Hepatic stellate cell (primary cell): ENCODE measurements around the gene MAGEA2B.
"Not testable (repeated sequence)": the region's sequence is repeated elsewhere in the genome, so short reads cannot be mapped to it uniquely, and the experiment has no call there.

Experiments used
- DNase-seq: peaks from one replicate; pipeline ENCODE4 v3.0.0; 2011; ENCODE audit warnings: low spot score

The MAGEA2B gene

GRCh38 chrX:152713815-152714787, at the start of gene MAGEA2B:
TSS of gene MAGEA2B (plus strand) at chrX:152714628. CDS start at chrX:152717107, 2,479 bp downstream.
- DNase-seq, result not testable (repeated sequence)

- no peak for DNase-seq
Measured at GRCh38 chrX:152674135-152674534, 40.3 kb upstream of the MAGEA2B start.

GRCh38 chrX:152674652-152675051, 39.8 kb upstream of the MAGEA2B start:
- not testable (repeated sequence) for DNase-seq

- not testable (repeated sequence) for DNase-seq
Measured at GRCh38 chrX:152681012-152681411, 33.4 kb upstream of the MAGEA2B start.

- DNase-seq, result not testable (repeated sequence)
Measured at GRCh38 chrX:152697952-152698931, 16.2 kb upstream of the MAGEA2B start, which contains the start of gene MAGEA3. TSS of gene MAGEA3 (plus strand) at chrX:152698794. CDS start at chrX:152700833, 2,039 bp downstream.

GRCh38 chrX:152700390-152700789, 14.0 kb upstream of the MAGEA2B start:
- DNase-seq, result not testable (repeated sequence)

- DNase-seq, result not testable (repeated sequence)
Measured at GRCh38 chrX:152706500-152706899, 7.9 kb upstream of the MAGEA2B start.

- not testable (repeated sequence) for DNase-seq
Measured at GRCh38 chrX:152709173-152709572, 5.3 kb upstream of the MAGEA2B start, which contains the start of gene CSAG2. TSS of gene CSAG2 (minus strand) at chrX:152709273. CDS start at chrX:152709112, 161 bp downstream.

- DNase-seq, result not testable (repeated sequence)
Measured at GRCh38 chrX:152713195-152713594, 1.2 kb upstream of the MAGEA2B start.

GRCh38 chrX:152725409-152725808, 11.0 kb downstream of the MAGEA2B start:
- no peak for DNase-seq

- no peak for DNase-seq
Measured at GRCh38 chrX:152733261-152733975, 19.0 kb downstream of the MAGEA2B start, which contains the start of the genes CSAG1 and MAGEA12. TSS of gene CSAG1 (minus strand) at chrX:152733721. CDS start at chrX:152732460, 1,261 bp downstream. TSS of gene MAGEA12 (plus strand) at chrX:152733757. CDS start at chrX:152736162, 2,405 bp downstream.

GRCh38 chrX:152734143-152734858, 19.9 kb downstream of the MAGEA2B start:
- DNase-seq, result not testable (repeated sequence)

- no peak for DNase-seq
Measured at GRCh38 chrX:152735101-152735500, 20.7 kb downstream of the MAGEA2B start.

- DNase-seq, result no peak
Measured at GRCh38 chrX:152735860-152736511, 21.6 kb downstream of the MAGEA2B start.

- DNase-seq, result not testable (repeated sequence)
Measured at GRCh38 chrX:152736528-152736927, 22.1 kb downstream of the MAGEA2B start.

- no peak for DNase-seq
Measured at GRCh38 chrX:152738560-152738959, 24.1 kb downstream of the MAGEA2B start.

GRCh38 chrX:152753686-152754650, 39.5 kb downstream of the MAGEA2B start, which contains the start of gene MAGEA2:
TSS of gene MAGEA2 (minus strand) at chrX:152753842. CDS start at chrX:152751363, 2,479 bp downstream.
- not testable (repeated sequence) for DNase-seq

- DNase-seq, result not testable (repeated sequence)
Measured at GRCh38 chrX:152754871-152755270, 40.4 kb downstream of the MAGEA2B start.
